ENCODE data around the gene P2RY13. TPM values are rescaled to one million over a fixed set of nuclear protein-coding genes. Genes with fewer than 3 reads are reported as not detected.

P2RY13 gene
- total RNA-seq, 1 donor from 2014 or later, result 4.7 TPM

DNA sequence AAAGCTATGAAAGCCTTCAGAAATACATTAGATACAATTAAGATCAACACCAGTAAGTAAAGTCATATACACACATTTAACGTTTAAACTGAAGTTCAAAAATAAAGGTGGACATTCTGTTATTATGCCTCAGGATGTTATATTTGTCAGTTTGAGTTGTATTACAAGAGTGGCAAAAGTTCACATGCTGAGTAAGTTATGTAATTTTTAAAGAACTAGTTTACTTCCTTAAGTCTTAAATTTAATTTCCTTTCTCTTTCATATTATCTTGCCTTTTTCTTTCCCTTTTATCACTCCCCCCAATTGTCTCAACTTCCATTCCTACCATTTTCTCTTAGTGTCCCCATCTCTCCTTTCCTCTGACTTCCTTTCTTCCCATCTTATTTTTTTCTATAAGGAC lies 7.8 kb downstream of the P2RY13 start:
- DNase-seq (ENCODE audit: low spot score), result no peak

DNA sequence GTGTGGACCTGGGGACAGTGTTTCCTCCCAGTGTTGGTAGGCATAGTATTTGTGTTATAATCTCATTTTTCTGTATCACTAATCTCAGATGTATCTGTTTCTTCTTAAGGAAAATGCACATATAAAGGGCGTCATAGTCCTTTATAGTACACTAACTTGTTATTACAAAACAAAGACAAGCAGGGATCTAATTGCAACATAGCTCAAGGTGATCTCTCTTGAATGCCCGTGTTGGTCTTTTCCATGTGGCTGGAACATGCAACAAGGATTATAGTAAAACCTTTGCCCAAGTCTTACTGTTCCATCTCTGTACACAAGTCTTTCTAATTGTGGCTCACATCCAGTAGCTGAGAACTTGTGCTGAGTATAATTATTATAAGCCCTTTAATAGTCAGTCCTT lies 9.2 kb downstream of the P2RY13 start:
- no peak for DNase-seq (ENCODE audit: low spot score)

DNA sequence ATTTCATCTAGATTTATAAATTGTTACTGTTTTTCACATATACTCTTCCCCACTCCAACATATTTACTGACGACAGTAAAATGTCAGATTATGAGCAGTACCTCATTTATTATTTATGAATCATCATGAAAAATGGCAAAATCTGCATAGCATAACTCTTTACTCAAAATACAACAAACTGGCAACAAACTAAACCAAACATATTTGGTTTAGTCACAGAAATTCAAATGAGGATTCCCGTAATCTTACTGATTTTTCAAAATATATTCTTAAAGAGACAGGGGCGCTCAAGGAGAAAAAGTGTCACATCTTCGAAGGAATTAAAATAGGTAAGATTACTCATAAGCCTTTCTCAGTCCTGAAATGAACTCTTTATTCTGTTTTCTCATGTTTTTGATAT lies 9.7 kb downstream of the P2RY13 start:
- no peak for DNase-seq (ENCODE audit: low spot score)

DNA sequence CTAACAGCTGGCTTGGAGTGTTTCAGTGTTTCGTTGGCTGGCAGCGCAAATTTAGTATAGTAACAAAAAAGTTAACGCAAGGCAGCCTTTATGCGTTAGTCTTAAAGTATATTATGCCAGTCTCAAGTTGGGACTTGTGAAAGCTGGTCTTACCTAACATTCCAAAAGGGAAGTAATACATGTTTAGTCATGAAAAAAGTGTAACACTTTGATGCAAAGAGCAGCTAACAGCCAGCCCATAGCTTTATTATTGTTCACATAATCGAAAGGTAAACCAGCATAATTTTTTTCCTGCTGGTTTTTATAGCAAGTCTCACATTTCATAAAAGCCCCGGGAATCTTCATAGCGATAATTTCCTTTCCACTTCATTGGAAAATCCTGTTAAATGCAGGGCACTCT lies 10.4 kb downstream of the P2RY13 start:
- DNase-seq (ENCODE audit: low spot score), result no peak

DNA sequence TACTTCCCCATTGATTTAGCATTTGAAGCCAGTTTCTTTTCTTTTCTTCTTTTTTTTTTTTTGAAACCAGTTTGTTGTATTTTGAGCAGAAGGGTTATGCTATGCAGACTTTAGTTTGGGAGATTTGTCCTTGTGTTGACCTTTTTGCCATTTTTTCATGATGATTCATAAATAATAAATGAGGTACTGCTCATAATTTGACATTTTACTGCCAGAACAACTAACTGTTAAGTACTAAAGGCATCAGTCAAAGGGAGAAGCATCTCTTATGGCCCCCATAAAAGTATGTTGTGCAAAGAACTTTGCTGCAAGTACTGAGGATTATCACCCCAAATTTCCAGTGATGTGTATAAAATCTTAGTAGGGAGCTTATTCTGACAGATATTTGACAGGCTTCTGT lies 11.0 kb downstream of the P2RY13 start:
- DNase-seq (ENCODE audit: low spot score), result no peak

DNA sequence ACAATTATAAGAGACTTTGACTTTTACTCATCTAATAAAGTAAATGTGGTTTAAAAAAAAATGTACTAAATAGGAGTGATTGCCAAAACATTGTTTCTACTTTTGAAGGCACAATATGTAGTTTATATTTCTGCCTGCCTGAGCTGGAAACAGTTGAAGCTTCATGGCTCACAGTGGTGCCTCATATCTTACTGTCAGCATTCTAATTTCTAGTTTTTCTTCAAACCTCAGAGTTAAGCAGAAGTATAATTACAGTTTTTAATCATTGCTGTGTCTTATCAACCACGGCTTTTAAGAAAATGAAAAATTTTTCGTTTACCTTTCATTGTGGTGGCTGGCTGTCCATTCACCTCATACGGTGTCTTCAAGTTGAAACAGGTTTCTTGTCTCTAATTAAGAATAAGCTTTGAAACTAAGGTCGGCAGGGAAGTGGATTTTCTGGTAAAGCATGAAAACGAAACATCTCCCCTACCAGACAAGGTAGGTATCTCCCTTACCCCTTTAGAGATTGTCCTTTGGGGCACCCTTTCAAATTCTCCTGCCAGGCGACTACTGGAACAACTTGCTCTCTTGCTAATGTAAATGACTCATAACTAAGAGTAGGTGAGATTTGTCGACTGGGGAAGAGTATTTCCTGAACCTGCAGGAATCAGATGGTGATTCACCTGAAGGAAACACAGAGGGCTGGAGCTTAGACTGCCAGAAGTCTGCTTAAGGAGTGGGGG lies 12.9 kb downstream of the P2RY13 start, which contains the start of gene GPR87:
Gene GPR87, minus strand, starts transcription at position 554 of the 725 bp plus-strand sequence. CDS start 16,720 bp downstream, outside the sequence.
- DNase-seq (ENCODE audit: low spot score), result no peak

DNA sequence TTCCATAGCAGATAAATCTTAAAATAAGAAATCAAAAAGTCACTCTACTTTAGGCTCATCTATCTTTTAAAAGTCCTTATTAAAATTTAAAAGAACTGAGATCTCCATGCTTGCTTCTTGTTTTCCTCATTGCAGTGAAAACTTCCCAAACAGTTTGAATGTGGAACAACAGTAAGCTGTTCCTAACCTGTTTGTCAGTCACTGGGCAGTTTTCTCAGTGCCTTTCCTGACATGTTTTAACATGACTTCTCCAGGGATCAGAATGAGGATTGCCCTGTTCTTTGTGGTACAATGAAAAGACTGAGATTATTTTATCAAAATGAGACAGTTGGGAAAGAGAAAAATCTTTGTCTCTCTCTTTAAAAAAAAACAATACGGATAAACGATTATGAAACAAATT lies 13.5 kb downstream of the P2RY13 start:
- no peak for DNase-seq (ENCODE audit: low spot score)

DNA sequence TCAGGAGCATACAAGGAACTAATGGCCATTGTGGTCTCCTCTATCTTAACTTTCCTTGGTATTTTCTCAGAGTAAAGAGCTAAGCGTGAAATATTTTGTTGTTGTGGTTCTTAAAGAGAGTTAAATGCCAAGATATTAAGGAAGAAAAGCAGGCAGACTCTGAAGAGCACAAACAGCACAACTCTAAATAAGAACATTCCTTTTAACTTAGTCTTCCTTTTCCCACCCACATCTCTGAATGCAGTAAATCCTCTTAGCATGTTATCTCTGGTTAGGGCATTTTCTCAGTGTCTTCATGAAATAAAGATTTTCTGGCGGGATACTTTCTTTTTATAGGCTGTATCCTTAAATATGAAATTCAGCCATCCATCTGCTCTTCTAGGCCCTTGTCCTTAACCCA lies 14.2 kb downstream of the P2RY13 start:
- no peak for DNase-seq (ENCODE audit: low spot score)

DNA sequence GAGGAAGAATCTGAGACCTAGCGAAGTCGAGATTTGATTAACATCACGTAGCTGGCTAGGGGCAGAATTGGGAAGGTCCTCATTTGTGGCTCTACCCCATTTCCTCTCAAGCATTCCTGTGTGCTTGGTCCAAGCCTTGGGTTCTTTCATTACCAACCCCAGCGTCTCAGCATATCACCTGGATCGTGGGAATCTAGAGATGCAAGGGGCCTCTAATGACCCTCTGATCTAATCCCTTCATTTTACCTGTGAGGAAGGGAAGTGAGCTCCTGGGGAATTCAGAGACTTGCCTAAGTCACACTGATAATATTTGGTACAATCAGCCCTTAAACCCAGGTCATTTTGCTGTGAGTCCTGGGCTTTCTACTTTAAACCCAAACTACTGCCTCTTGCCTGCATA lies 14.8 kb downstream of the P2RY13 start:
- no peak for DNase-seq (ENCODE audit: low spot score)

DNA sequence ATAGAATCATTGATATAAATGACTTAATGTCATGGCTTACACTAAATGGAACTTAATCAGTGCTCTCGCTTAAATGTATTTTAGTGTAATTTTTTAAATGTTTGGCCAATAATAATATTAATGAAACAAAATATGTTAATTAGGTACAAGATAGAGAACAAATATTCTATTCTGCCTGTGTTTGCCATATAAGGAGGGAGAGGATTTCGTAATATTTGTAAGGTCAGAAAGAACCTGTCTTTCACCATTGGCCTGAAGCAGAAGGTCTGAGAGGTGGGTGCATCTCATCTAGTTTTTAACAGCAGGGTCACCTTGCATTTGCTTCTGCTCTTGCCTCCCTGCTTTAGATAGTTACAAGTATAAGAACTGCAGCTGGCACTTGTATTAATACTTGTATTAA lies 15.2 kb downstream of the P2RY13 start:
- DNase-seq (ENCODE audit: low spot score), result no peak

DNA sequence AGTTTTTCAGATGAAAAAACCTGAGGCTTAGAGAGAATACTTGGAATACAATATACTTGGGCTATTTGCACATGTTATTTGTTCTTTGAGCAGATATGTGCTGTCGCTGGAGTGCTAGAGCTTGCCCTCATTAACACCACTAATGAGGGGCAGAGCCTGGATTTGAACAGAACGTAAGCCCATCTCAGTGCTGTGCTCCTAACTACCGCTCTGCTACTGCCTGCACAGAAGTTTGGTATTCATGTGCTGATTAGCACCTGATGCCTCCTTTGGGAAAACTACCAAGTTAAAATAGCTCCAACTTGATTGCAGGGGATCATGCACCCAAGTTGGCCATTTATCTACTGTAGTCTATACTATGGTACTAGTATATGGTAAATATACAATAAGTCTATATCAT lies 16.4 kb downstream of the P2RY13 start:
- no peak for DNase-seq (ENCODE audit: low spot score)

DNA sequence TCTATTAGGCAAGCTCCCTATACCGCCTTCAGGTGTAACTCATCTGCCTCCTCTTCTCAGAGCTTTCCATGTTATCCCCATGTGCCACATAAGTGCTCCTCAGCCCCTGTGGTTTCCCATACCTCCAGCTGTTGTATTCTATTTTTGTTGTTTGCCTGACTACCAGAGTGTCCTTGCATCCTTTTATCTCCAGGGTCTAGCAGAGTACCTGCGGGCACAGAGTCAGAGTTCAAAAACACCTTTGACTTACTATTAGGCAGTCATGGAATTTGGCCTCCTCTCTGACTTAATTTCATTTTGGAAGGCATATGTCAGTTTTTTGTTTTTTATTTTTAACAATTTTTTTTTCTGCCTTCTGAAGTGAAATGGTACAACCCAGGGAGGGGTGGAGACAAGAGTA lies 19.8 kb downstream of the P2RY13 start:
- DNase-seq (ENCODE audit: low spot score), result no peak

DNA sequence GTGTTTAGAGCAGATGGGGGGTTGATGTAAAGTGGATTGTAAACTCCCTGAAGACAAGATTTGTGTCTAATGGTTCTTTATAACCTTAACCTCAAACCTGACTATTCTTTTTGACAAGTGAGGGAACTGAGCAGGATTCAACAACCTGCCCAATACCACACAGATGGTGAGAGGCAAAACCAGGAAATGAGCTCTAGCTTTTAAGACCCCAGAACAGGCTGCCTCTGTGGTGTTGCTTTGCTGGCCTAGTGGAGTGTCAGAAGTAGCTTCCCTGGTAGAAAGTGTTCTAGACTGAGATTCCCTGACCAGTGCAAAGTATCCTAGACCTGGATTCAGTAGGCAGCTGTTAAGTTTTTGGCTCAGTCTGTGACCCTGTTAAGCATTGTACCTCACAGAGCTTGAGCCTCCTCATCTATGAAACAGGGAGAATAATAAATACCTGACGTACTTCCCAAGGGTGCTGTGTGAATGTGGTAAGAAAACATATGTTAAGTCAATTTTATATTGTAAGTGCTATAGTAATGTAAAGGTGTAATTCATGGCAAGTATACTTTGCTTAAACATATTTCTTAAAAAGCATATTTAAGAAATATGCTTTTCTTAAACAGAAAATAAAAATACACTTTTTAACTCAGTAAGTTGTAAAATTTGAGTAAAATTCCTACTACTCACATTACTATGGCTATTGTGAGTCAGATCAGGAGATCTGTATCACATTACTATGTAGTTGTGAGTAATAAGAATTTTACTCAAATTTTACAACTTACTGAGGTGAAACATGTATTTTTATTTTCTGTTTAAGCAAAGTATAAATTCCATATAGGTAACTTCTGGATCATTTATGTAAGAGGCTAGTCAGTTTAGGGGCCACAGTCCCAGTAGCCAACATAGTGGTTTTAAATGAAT lies 21.5 kb downstream of the P2RY13 start:
- DNase-seq (ENCODE audit: low spot score), result no peak

DNA sequence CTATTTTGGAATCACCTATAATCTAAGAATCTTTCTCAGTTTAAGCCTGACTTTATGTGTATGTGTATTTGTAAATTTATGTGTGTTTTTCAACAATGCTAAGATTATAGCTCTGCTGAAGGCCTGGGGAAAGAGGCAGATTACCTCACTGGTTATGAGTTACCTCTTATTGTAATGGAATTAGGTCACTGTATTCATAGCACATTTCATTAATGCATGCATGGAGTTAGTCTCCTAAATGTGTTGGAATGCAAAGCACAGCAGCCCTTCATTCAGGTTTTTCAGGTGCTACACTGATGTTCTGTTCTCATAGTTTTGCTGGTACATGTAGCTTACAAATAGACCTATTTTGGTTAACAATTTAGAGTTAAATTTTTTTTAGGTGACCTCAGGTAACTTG lies 22.2 kb downstream of the P2RY13 start:
- no peak for DNase-seq (ENCODE audit: low spot score)

DNA sequence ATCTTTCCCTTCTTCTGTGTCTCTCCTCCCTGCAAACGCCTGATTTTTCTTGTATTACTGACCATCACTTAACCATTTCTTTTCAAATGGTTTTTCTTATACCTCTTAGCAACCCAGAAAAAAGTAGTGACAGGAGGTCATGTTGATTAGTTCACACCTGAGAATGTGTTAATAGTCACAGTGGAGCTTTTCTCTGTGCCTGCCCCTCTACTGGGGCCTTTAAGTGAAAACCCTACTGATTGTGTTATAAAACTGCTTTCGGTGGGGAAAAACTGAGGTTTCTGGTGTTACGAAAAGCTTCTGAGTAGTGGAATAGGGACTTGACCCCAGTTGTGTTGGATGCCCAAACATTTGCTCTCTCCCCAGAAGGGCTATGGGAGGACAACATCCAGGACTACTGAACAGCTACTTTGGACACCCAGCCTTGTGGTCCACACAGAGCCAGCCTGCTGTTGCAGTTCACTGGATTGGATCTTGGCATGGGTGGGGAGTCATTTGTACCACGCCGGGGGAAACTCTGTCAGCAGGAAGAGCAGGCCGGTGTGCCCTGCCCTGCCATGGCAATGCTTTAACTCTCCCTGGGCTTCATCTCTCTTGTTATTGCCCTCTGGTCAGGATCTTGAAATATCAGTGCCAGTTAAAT lies 23.1 kb downstream of the P2RY13 start:
- no peak for DNase-seq (ENCODE audit: low spot score)

DNA sequence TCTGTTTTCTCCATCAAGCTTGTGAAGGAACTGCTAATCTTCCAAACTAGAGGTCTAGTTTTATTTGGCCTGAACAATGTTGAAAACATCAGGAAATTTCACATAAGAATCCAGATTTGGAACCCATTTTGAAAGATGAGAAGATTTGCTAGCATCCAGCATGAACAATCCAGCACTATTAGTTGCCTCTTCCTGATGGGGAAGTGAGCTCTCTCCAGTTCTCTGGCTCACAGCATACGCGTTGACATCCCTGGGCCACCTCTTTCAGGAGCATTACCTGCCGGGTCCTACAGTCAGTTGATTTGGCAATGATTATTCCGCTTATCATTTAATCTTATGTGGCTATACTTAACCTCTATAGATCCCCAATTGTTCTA lies 23.6 kb downstream of the P2RY13 start:
- no peak for DNase-seq (ENCODE audit: low spot score)

DNA sequence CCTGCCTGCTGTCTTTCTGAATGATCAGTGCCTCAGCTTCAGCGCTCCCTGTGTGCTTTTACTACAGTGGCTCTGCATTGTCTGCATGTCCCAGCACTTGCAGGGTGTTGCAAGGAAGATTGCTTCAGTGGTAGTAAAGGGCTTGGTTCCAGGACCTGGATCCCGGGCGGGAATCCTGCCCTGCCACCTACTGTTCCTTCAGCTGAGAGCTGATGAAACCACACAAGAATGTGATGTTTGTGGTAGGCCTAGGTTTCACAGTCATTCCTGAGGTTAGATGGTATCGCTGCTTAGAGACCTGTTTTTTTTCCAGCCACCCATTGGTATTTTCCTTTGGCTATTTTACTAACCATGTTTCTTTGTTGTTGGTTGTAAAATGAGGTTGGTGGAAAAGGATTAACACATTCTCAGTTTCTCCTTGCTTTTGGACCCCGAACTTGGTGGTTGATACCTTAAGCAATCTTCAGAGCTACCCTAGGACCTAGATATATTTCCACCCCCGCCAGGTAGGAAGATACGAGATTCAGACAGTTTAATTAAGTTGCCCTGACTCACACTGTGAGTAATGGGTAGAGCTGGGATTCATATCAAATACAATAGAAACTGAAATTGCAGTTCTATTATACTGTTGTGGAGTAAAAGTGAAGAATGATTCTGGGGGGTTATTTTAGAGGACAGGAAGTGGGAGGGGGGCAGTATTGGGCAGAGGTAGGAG lies 24.1 kb downstream of the P2RY13 start:
- no peak for DNase-seq (ENCODE audit: low spot score)

DNA sequence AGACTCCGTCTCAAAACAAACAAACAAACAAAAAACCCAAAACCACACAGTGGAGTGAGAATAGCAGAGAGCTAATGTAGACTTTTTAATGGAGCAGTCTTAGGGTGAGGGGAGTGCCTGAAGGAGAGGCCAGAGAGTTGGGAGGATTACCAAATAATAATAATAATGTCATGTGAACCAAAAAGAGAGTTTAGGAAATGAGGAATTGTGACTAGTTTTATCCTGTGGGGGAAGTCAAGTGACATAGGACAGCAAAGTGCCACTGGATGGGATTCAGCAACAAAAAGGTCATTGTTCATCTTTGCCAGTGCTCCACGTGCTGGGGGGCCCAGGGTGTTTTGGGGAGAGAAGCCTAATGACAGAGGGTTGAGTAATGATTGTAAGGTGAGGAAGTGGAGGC lies 25.6 kb downstream of the P2RY13 start:
- DNase-seq (ENCODE audit: low spot score), result no peak

DNA sequence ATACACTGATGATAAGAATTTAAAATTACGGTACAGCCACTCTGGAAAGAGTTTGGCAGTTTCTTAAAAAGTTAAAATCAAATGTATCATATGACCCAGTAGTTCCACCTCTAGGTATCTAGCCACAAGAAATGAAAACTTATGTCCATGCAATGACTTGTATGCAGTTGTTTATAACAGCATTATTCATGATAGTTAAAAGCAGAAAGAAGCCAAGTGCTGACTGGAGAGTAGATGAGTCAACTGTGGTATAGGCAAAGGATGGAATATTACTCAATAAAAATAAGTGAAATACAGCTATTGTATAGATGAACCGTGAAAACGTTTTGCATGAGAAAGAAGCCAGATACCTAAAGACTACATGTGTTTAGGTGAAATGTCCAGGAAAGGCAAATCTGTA lies 27.6 kb downstream of the P2RY13 start:
- no peak for DNase-seq (ENCODE audit: low spot score)

DNA sequence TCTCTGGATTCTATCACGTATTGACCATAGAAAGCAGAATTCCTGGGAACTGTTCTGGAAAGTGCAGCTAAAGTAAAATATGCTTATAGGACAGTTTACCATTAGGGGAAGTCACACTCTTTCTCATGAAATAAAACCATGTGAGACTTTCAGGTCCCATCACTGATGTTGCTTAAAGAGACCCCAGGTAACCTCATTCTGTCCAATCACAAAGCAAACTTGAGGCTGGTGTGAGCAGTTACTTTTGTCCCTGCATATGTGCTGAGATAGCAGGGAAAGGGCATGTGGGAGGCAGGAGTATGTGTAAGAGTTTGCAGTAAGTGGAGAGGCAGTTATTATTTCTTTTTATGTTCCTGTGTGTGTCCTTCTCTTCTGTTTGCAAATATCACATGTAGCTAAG lies 28.8 kb downstream of the P2RY13 start:
- DNase-seq (ENCODE audit: low spot score), result no peak

DNA sequence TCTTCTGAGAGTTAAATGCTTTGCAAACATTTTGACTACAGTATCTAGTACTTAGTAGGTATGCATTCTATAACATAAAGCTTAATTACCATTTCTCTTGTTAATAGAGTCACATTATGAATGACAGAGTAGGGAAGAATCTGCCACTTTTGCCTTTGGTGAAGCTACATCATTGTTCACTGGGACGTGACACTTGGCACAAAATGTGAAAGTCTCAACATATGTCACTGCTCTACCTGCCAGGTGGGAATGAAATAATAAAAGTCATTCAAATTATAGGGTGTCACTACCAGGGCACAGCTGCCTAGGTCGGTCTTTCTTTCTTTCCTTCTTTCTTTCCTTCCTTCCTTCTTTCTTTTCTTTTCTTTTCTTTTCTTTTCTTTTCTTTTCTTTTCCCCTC lies 30.3 kb downstream of the P2RY13 start:
- DNase-seq (ENCODE audit: low spot score), result no peak

DNA sequence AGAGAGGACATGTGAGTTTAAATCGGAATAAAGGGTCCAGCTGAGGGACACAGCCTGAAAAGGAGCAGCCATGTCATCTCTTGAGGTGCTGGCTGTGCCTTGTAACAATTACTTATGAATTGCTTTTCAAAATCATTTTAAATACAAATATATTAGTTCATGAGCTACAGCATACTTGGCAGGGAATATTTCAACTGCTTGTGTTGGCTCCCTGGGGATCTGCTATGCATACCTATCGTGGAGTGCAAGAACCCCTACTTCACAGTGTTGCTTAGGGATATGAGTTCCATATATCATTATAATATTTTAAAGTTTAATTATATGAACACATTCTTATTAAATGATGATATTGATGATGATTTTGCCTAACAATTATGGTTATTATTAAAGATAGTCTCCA lies 31.9 kb downstream of the P2RY13 start:
- no peak for DNase-seq (ENCODE audit: low spot score)
